ENCODE results near the gene C1orf216. TPM values are rescaled to one million over a fixed set of nuclear protein-coding genes. Genes with fewer than 3 reads are reported as not detected.

Gene C1orf216
- total and polyA plus RNA-seq, 2 of the 4 experiments (the other 2 are of a cell fraction): 13.4 to 16.7 TPM

- no peaks in the 10 kb centered on the region for H3K4me1 ChIP-seq (ENCODE audit: control insufficient read depth, insufficient read depth, low read length)
- CTCF ChIA-PET: no interaction called here
- no TSS peak for BruUV-seq (replicated peaks)
- no peaks in the 10 kb centered on the region for H3K27me3 ChIP-seq (ENCODE audit: control insufficient read depth, insufficient read depth, low read length)
- H3K4me3 ChIP-seq (ENCODE audit: insufficient read depth, low read depth, low read length): no peak overlapping the region
- H3K79me1 ChIP-seq (ENCODE audit: low read depth in 1 of 2, low read length in 2 of 2): no peaks in the 10 kb centered on the region
- no peak overlapping the region for H3K56ac ChIP-seq (ENCODE audit: extremely low read depth, insufficient read depth, low read length)
- DNase-seq (no peak), ATAC-seq (ENCODE audit: low read depth) (no peak)
- H4K20me1 ChIP-seq (ENCODE audit: insufficient read depth, low read length): no peaks in the 10 kb centered on the region
- H3K27ac ChIP-seq (ENCODE audit: insufficient read depth, low read length): no peak overlapping the region
- H2BK120ac ChIP-seq (ENCODE audit: low read depth, low read length): no peak overlapping the region
- H2BK20ac ChIP-seq (ENCODE audit: low read depth, low read length): no peak overlapping the region
- H3K4me2 ChIP-seq (ENCODE audit: low read depth, low read length): no peak overlapping the region
- peaks cover 3% of the 10 kb centered on the region; the same call in 1 of the 2 replicates for H3K36me3 ChIP-seq (ENCODE audit: control insufficient read depth, insufficient read depth, low read length)
- H2AK9ac ChIP-seq (replicated peaks; ENCODE audit: low read depth, low read length, poor library complexity): no peak overlapping the region
- in situ Hi-C loops (cut with MboI; ENCODE audit: low sequenced_read_pairs) (no loop called here), dilution Hi-C loops (cut with HindIII; ENCODE audit: low sequenced_read_pairs, unreplicated experiment) (no loop called here), intact Hi-C loops (cut with micrococcal nuclease) (no loop called here)
- no CpG with 5 or more reads among the region's 1 CpG for WGBS, 2 experiments (ENCODE audit: extremely low coverage in 2 of 2, insufficient read length in 1 of 2)
- H4K5ac ChIP-seq (ENCODE audit: low read depth, low read length): no peak overlapping the region
- H3K9ac ChIP-seq (ENCODE audit: low read depth, low read length): no peak overlapping the region
- no peak overlapping the region for H3K18ac ChIP-seq (ENCODE audit: low read depth, low read length)
- no peak overlapping the region for H3K14ac ChIP-seq (replicated peaks; ENCODE audit: low read depth, low read length)
- TF ChIP-seq MAFK (IDR thresholded peaks at IDR 0.05; ENCODE audit: low read depth, low read length): no peak
- no peak for TF ChIP-seq NFE2L2 (IDR thresholded peaks at IDR 0.05; ENCODE audit: low read depth, low read length)
- TF ChIP-seq RCOR1 (IDR thresholded peaks at IDR 0.05; ENCODE audit: insufficient replicate concordance, low read length): no peak
- no peak for TF ChIP-seq USF2 (IDR thresholded peaks at IDR 0.05; ENCODE audit: low read depth, low read length)
- TF ChIP-seq POLR2A (IDR thresholded peaks at IDR 0.05; ENCODE audit: low read depth, low read length): no peak
- TF ChIP-seq SMC3 (IDR thresholded peaks at IDR 0.05; ENCODE audit: low read depth, low read length): no peak
- no peak for TF ChIP-seq RAD21 (IDR thresholded peaks at IDR 0.05; ENCODE audit: low read length)
- TF ChIP-seq BHLHE40 (IDR thresholded peaks at IDR 0.05; ENCODE audit: low read depth, low read length): no peak
- no peak overlapping the region for H4K8ac ChIP-seq (ENCODE audit: low read depth in 2 of 2, low read length in 2 of 2)
- H2BK5ac ChIP-seq (ENCODE audit: low read depth, low read length, poor library complexity, severe bottlenecking): no peak overlapping the region
- H3K23ac ChIP-seq (ENCODE audit: low read depth, low read length): no peak overlapping the region
- no peaks in the 10 kb centered on the region for H3K9me3 ChIP-seq (ENCODE audit: control insufficient read depth, insufficient read depth, low read length)
- POLR2A ChIA-PET (ENCODE audit: unreplicated experiment): no interaction called here
- H4K91ac ChIP-seq (ENCODE audit: insufficient read depth, low read depth, low read length): no peak overlapping the region
- no peak overlapping the region for H2BK15ac ChIP-seq (ENCODE audit: low read depth, low read length)
- H3K4ac ChIP-seq (ENCODE audit: low read depth, low read length): no peak overlapping the region
- H2AK5ac ChIP-seq (ENCODE audit: low read depth, low read length): no peak overlapping the region
- no peak overlapping the region for H2AFZ ChIP-seq (replicated peaks; ENCODE audit: low read length, poor library complexity)
- H3K9me1 ChIP-seq (ENCODE audit: insufficient read depth, low read length): no peaks in the 10 kb centered on the region
Measured at GRCh38 chr1:35737120-35737519, 18.4 kb upstream of the C1orf216 start.
